GM19193 (cell line): ENCODE data around the gene IGLL5.

Experiments
- POLR2A ChIP-seq: IDR thresholded peaks from 4 replicates; pipeline ENCODE4 v1.6.1; 2011; ENCODE audit not compliant: insufficient read depth, insufficient read length; ENCODE audit errors: extremely low read depth

Gene IGLL5

DNA sequence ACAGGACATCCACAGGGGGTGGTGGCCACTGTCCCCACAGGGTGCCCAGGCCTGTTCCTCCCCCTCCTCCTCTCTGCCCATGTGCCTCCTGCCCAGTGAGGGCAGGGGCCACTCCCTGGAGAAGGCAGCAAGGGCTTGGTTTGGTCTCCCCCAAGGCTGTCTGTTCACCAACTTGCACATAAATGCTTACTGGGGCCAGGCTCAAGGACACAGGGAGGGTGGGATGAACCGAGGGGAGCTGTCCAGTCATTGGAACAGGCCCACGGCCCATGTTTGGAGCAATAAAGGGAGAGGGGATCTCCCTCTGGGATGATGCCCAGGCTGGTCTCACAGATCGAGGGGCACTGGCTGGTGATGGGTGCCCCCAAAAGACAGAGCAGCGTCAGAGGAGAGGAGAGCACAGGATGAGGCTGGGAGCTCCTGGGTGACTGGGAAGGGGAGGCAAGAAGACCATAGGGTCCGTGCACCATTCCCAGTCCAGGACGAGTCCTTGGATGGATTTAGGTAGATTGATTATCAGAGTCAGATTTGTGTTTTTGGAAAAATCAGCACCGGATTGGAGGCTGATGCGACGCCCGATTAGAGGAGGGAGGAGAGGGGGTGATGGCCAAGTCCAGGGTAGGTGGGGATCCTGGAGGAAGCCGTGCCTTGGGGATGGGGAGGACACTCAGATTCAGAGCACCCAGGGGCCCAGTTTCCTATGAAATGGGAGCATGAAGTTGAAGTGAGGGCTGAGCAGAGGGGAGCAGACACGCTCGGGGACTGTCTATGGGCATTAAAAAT, 1.1 kb downstream of the IGLL5 start:
- no peak for TF ChIP-seq POLR2A

DNA sequence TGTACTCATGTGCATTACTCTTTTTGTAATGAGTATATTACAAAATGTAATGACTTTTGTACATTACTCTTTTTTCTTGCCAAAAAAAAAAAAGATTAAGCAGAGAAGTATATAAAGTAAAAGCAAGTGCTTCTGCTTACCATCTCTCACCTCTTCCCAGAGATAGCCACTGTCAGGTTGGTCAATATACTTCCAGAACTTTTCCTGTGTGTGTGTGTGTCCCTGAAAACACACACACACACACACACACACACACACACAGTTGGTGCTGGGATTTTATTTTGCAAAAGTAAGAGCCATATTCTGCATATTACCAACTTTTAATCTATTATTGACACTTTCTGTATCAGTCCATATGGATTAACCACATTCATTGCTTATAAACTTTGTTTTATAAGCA, 2.5 kb downstream of the IGLL5 start:
- no peak for TF ChIP-seq POLR2A

DNA sequence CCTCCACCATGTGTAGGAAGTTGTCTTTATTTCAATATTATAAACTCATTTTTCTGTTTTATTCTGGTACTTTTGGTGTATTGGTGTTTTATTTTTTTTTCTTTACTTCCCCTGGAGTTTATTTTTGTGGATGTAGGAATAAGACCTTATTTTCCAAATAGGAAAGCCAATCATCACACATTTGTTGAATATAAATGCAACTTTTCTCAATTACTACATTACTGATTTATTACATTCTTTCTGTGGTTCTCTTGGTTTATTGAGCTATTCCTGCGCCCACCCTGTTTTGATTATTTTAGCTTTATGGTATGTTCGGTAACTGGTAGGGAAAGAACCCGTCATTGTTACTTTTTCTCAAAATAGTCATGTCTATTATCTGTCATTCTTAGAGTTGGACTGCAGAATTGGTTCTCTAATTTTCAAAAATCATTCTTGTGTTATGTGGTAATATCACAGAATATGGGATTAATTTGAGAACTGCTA, 3.6 kb downstream of the IGLL5 start:
- TF ChIP-seq POLR2A, result no peak

DNA sequence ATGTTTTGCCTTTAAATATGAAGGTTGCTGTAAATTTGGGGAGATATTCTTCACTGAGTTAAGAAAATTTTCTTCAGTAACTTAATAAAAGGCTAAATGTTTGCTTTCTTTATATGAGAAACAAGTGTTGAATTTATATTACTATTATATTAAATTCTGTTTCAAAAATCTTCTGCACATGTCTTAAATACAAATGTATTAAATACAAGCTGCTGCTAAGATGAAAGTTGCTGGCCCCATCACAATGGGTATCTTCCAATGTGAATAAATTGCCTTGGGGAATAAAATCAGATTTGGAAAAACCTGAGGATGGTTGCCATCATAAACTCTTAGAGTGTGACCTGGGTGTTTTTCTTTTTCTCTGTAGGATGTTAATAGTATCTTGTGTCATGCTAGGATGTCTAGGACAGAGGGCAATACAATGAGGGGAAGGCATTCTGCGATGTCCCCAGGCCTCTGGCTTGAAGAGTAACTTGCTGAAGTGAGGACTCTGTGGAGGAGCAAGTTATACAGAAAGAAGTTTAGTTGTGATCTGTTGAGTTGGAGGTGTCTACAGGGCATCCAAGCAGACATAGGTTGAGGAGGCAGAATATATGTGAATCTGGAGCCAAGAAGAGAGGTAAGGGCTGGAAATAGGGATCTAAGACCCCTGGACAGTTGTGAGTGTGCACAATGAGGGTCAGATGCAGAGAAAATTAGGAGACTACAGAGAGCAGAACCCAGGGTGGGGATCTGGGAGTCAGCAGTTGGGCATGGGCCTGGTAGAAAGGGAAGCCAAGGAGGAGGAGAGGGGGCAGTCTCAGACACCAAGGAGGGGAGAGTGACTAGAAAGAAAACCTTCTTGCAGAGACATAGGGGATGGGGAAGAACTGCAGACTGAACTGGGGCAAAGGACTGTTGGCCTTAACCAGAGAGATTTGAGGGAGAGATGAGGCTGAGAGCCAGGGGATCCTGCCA, 4.8 kb downstream of the IGLL5 start:
- TF ChIP-seq POLR2A, result no peak

DNA sequence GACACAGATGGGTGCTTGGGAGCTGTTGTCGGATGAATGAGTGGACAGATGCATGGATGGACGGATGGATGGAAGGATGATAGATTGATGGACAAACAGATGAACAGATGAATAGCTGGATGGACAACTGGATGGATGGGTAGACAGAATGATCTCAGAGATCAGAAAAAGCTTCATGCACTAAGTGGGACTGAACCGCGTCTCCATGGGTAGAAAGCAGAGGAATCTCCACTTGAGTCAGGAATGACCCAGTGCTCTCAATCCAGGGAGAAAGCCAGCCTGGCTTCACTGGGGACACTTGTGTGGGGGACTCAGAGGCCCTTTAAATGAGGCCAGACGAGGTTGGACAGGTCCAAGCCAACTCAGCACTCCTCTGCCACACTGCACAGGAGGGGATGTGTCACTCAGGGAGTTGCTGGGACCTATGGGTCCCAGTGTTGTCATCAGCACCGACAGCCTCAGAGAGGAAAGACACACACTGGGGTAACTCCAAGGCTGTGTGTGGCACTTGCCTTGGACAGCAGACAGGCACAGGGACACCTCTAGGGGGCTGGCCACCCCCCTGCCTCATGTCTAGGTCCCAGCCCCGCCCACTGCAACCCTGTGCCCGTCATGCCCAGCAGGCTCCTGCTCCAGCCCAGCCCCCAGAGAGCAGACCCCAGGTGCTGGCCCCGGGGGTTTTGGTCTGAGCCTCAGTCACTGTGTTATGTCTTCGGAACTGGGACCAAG, 5.6 kb downstream of the IGLL5 start:
- peak; percentile 44 for TF ChIP-seq POLR2A

DNA sequence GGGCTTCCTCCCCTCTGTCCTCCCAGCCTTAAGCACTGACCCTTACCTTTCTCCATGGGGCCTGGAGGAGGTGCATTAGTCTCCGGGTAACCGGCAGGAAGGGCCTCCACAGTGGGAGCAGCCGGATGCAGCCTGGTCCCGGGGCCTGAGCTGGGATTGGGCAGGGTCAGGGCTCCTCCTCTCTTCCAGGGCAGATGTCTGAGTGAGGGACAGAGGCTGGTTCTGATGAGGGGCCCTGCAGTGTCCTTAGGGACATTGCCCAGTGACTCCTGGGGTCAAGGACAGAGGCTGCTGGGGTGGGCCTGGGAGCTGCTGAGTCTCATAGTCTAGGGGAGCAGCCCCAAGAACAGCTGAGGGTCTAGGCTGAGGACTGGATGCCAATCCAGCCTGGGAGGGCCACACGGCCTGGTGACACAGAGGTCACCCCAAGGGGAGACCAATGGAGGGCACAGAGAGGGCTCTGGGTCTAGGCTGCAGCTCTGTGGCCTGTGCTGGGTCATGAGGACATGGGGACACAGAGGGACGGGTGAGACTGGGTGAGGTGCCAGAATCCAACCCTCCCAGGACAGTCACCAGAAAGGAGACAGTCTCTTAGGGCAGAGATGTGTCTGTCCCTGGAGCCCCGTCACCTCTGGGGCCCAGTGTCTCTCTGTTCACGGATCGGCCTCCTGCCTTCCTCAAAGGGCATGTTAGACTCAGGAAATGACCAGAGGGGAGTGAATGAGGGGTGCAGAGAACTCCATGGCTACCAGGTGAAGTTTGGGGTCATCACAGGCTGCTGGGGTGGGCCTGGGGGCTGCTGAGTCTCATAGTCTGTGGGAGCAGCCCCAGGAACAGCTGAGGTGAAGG, 6.5 kb downstream of the IGLL5 start:
- TF ChIP-seq POLR2A, result no peak

DNA sequence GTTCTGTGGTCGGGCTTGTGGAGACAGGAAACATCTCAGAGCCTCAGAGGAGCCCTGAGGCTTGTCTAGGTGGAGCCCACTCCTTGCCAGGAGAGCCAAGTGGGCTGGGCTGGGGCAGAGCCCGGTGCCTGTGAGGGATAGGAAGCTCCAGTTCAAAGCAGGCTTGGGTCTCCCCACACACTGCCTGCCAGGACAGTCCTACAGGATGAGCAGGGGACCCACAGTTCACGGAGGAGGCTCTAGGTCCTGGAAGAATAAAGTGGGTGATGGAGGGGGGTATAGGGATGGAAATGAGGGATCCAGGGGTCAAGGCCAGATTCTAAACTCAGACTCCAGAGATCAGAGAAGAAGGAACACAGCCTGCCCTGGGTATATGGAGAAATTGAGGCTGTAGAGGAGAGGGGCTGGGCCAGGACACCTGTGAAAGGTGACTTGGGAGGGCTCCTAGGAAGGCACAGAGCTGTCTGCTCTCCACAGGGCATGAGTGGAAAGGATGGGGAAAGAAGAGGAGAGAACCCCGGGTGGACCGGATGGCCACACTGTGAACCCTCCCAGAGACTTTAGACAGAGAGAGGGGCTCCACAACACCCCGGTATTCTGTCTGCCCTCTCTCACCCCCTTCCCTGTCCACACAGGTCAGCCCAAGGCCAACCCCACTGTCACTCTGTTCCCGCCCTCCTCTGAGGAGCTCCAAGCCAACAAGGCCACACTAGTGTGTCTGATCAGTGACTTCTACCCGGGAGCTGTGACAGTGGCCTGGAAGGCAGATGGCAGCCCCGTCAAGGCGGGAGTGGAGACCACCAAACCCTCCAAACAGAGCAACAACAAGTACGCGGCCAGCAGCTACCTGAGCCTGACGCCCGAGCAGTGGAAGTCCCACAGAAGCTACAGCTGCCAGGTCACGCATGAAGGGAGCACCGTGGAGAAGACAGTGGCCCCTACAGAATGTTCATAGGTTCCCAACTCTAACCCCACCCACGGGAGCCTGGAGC, 7.4 kb downstream of the IGLL5 start:
- TF ChIP-seq POLR2A, result peak; percentile 28

DNA sequence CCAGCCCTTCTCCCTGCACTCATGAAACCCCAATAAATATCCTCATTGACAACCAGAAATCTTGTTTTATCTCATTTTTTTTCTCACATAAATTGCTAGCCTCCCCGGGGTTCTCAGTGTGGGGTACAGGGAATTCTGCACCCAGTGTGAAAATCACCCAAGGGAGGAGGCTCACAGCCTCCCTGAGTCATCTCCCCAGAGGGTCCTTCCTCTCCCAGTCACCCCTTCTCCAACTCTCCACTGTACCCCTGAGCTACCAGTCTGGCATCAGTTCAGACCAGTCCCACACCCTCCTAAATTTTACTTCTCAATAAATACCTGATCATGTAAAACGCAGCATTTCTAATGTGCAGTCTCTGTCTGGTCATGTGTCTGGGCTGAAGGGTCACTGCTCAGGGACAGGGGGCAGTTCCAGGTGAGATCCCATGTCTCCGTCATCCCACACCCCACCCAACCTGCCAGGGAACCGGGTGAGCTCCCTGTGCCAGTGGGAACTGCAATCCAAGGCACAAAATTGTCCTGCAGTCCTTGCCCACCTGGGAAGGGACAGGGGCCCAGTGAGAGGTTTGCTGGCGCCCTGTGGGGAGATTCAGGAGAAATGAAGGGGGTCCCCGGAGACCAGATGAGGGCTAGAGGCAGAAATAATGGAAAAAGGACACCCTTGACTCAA, 8.3 kb downstream of the IGLL5 start:
- no peak for TF ChIP-seq POLR2A

DNA sequence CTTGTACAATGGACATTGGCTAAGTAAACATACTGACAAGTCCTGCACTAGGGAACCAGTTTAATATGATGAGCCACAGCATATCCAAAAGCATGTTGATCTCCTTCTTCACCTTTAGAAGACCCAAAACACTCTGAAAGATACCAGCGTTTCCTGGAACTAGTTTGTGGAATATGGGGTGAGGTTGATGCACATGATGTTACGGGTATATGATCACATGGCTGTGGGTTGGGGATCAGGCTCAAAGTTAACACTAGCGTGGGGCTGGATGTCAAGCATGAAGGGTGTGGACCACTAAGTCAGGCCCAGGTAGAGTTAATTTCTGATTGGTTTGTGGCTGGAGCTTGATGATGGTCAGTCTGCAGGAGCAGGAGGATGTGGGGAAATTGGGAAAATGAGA, 9.0 kb downstream of the IGLL5 start:
- peak; percentile 19 for TF ChIP-seq POLR2A

DNA sequence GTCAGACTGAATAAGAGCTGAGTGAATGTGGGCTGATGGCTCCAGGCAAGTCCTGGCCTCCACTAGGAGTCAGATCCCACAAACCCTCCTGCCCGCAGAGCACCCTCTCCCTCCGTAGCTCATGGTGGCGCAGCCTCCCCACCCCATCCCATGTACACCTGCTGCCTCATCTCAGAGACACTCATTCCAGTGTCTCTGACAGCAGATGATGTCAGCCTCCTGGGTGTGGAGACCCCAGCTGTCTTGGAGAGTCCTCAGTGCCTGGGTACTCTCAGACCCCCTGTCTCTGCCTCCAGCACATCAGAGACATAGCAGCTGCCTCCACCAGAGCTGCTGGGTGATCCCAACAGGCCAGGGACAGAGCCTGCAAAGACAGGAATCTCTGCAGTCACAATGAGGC, 9.5 kb downstream of the IGLL5 start:
- TF ChIP-seq POLR2A, result no peak

DNA sequence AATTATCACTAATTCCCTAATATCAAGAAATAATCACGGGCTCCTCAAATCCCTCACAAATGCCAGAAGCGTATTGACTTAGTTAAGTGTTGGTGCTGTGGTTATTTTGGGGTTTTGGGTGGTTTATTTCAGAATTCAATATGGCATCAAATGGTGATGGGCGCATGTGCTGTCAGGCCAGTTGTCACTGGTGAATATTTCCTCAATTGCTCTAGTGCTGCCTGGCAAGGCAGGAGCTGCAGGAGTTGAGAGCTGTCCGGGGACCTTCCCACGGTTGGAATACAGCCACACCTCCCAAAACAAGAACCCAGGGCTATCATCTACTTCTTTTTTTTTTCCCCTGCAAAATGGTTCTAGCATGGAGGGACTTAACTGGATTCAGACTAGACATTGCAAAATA, 10.3 kb downstream of the IGLL5 start:
- TF ChIP-seq POLR2A, result no peak

DNA sequence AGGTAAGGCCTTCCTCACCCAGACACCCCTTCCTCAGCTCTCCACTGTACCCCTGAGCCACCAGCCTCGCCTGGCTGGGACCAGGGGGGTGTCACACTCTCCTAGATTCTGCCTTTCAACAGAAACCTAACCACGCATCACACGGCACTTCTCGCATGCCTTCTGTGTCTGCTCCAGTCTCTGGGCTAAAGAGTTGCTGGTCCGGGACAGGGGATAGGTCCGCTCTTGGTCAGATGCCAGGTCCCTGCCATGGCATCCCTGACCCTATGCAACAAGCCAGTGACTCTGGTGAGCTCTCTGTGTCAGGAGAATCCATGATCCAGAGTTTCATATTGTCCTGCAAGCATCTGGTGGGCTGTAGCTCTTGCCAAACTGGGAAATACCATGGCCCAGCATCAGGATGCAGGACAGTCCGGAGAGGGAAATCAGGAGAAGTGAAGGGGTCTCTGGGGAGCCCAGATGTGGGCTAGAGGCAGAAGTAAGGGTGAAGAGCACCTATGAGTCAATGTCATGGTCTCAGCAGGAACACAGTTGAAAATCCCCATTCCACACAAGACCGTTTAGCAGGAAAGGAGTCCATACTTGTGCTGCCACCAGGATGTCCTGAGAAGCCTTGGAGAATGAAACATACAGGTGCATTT, 14.1 kb downstream of the IGLL5 start:
- no peak for TF ChIP-seq POLR2A
